Keratinocyte (primary cell): Measurements from ENCODE around the gene MIS18A.

ENCODE experiments used
- CTCF ChIP-seq, 3 experiments: IDR thresholded peaks in 1 of 3; conservative IDR thresholded peaks in 1 of 3; optimal IDR thresholded peaks in 1 of 3; 2 replicates in 2 of 3; 3 replicates in 1 of 3; pipeline versions ENCODE3 to v1.5.1; 2011; ENCODE audit warnings: low read length in 3 of 3, mild to moderate bottlenecking in 3 of 3, moderate library complexity in 2 of 3, control low read depth in 1 of 3, inconsistent platforms in 1 of 3; ENCODE audit not compliant: insufficient read depth in 2 of 3; ENCODE audit errors: extremely low read depth in 1 of 3
- EZH2 ChIP-seq: IDR thresholded peaks from one replicate; pipeline ENCODE4 v1.6.1; 2012; ENCODE audit warnings: inconsistent platforms, mild to moderate bottlenecking, low read length, moderate library complexity

- TF ChIP-seq CTCF (optimal IDR thresholded peaks at IDR 0.05 in 1 of 3, IDR thresholded peaks at IDR 0.05 in 1 of 3, conservative IDR thresholded peaks at IDR 0.05 in 1 of 3; ENCODE audit: extremely low read depth in 1 of 3, insufficient read depth in 2 of 3, low read length in 3 of 3) (no peak), EZH2 (no peak)
These were observed 36.8 kb upstream of the MIS18A start for GRCh38 chr21:32315511-32316281.
